ENCODE measurements around the gene HEXB.

Gene HEXB

DNA sequence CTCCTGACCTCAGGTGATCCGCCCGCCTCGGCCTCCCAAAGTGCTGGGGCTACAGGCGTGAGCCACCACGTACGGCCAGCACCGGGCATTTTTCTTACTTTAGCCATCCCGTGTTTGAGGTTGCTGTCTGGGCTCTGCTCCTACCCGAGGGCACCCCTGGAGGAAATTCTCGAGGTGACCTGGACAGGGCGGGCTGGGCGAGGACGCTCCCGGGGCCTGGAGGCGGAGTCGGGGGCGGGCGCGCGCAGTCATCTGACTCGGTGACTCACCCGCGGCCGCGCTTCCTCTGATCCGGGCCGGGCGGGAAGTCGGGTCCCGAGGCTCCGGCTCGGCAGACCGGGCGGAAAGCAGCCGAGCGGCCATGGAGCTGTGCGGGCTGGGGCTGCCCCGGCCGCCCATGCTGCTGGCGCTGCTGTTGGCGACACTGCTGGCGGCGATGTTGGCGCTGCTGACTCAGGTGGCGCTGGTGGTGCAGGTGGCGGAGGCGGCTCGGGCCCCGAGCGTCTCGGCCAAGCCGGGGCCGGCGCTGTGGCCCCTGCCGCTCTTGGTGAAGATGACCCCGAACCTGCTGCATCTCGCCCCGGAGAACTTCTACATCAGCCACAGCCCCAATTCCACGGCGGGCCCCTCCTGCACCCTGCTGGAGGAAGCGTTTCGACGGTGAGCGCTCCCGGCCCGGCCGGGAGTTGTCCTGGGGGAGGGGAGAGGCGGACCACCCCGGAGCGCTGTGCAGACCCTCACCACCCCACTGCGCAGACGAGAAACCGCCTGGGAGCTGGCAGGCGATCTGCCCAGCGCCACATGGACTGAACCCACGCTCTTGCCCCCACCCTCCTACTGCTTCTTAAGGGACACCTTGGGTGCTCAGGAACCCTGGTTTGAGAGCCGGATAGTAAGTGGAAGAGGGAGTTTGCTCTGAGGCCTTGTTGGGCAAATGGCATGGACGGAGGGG lies at the start of gene HEXB:
Gene HEXB (plus strand): TSS at position 334 of the 952 bp plus-strand sequence. CDS start 28 bp downstream, at position 362.
- peak; percentile 76 to 82 for DNase-seq (ENCODE audit: extremely low read depth in 1 of 2, low read depth in 1 of 2)

DNA sequence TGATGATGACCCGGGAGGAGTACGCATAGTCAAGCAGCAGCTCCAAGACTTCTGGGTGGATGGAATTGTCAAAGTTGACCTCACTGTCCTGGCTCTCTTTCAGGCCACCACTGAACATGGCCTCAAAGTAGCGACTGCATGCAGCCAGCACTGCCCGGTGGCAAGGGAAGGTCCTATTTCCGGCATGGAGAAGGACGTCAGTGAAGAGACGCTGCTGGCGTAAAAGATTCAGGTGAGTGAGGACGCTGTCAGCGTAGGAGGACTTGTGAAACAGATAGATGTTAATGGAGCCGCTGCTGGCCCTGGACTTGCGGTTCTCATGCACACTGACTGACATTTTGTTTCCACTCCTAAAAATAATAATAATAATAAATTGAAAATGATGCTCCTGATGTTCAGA lies 48.9 kb upstream of the HEXB start:
- DNase-seq (ENCODE audit: extremely low read depth in 1 of 2, low read depth in 1 of 2) = no peak

DNA sequence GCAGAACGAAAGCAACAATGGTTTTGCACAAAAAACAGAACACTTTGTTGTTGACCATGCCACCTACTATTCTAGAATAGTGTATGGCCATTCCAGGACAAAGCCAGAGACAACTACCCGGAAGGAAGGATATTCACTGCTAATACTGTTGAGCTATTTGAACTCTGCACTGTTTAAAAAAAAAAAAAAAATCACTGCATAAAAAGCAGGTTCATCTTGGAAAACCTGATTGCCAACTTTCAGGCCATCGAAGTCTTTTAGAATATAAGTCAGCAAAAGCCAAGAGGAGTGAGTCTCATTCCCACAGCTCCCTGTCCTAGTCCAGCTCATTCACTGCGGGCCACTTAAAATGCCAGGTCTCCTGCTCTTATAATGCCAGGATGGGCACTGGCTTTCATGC lies 48.5 kb upstream of the HEXB start:
- no peak for DNase-seq (ENCODE audit: extremely low read depth in 1 of 2, low read depth in 1 of 2)

DNA sequence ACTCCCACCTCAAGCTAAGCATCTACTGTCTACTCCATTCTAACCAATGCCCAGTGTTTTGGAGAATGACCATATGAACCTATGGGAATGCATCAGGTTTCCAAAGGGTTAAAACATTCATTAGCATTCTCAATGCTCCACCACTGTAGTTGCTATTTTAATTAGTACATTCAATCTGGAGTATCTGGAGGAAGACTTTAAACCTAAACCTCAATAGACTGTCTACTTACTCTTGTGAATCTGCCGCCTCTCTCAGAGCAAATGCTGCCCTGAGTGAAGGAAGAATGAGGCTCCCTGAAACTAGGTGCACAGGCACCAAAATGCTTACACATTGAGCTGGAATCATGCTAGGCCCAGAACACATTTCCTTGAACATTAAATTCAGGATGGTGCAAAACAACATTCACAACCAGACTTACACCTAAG lies 46.5 kb upstream of the HEXB start:
- DNase-seq (ENCODE audit: extremely low read depth in 1 of 2, low read depth in 1 of 2) = no peak

DNA sequence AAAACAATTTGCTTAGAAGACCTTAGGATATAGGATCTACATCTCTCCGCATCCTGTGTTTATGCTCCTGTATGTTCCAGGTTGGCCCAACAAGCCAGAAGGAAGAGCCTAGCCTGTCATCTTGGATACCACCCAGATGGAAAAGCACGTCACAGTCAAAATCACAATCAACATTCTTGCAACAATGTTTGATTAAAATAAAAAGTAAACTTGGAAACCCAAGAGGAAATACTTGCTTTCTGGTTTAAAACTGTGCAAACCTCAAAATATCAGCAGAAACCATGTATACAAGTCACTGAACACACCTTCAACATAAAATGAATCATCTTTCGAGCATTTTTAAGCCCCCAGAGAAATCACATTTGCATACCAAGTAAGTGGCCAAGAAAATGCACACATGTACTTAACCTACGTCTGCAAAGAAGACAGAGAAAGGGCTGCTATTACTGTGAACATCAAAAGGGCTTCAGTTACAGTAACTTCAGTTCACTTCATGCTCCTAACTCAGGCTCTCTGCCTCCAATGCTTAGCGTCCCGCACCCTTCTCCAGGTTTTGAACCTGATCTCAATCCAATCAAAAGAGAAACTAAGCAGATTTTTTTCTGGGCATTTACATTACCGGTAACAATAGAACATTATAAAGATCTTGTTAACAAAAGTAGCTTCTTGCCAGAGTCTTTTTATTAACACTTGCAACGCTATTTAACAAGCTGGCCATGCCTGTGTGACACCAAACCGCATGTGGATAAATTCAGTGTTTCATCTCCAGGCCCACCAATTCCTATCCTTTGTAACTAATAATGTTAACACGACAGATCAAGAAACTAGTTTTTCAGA lies 45.8 kb upstream of the HEXB start:
- no peak for DNase-seq (ENCODE audit: extremely low read depth in 1 of 2, low read depth in 1 of 2)

DNA sequence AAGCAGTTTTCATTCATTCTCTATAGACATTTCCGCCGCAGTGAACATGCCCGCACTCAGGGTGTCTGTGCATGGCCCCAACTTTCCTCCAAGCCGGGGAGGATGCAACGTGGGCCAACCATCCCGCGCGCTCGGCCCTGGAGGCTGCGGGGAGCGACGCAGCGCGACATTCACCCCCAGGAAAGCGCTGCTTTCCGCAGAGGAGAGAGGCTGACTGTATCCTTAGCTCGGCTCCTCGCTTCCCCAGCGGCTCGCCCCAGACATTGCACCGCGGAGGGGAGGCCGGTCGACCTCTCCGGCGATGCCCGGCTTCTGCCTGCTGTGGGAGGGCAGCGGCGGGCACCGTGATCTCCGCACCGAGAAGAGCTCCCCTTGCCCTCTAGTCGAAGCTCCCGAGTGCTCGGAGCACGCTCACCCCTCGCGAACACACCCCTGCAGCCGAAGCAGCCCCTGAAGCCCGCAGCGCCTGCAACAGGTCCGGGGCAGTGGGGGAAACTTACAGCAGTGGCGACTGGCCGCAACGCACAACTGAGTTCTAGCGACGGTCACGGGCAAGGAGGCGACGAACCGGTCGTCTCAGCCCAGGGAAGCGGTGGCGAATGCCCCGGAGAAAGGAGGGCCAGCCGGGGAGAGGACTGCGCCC lies 45.1 kb upstream of the HEXB start:
- no peak for DNase-seq (ENCODE audit: extremely low read depth in 1 of 2, low read depth in 1 of 2)

DNA sequence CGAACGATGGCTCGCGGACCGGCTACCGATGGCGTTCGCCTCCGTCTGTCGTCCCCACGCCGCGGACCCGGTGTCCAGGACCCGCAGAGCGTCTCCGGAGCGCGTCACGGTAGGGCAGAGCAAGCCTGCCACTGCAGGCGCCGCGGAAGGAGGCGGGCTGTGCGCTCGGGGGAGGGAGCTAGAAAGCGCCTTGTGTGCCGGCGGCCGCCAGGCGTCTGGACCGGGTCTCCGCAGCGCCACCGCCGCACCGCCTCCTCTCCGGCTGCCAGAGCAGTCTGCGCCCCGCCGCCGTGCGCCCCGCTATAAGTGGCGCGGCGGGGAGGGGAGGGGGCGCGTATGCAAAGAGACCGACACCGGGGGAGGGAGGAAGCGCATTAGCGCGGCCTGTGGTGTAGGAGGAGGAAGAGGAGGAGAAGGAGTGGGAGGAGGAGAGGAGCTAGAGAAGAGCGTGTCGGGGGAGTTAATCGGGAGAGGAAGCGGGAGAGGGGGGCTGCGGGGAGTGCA lies 44.5 kb upstream of the HEXB start, which contains the start of gene ENC1:
Gene ENC1 (minus strand): TSS at position 279 of the 504 bp plus-strand sequence. CDS start 4,243 bp downstream, outside the sequence.
- DNase-seq (ENCODE audit: extremely low read depth in 1 of 2, low read depth in 1 of 2) = peak; percentile 47 to 52

DNA sequence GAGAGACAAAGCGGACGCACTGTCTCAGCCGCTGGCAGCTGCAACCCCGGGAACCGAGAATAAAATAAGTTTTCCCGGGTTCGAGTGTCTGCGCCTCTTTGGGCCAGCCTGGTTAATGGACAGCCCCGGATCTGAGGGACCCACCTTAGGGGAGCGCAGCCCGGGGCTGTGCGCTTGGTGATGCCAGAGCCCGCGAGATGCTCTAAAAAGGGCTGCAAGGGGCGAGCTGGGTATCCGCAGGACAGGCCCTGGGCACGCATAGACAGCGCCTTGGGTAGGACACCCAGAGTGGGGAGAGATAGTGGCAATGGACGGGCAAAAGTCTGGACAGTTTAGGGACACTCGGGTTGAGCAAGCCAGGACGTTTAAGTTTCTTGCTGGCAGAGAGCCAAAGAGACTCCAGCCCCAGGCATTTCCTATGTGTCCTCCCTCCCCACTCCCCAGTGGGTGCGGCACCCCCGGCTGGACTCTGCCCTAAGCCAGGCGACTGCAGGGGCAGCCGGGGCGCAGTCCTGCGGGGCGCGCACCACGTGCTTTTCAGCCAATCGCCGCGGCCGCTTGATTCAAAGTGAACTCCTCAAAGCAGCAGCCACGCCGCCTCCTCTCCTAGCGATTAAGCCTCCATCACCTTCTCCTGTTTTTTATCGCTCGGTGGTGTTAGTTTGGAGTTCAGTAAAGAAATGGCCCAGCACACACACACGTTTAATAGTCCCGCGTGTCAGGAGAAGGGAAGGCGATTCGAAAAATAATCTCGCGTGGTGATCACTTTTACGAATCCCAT lies 43.9 kb upstream of the HEXB start:
- DNase-seq (ENCODE audit: extremely low read depth in 1 of 2, low read depth in 1 of 2) = no peak

DNA sequence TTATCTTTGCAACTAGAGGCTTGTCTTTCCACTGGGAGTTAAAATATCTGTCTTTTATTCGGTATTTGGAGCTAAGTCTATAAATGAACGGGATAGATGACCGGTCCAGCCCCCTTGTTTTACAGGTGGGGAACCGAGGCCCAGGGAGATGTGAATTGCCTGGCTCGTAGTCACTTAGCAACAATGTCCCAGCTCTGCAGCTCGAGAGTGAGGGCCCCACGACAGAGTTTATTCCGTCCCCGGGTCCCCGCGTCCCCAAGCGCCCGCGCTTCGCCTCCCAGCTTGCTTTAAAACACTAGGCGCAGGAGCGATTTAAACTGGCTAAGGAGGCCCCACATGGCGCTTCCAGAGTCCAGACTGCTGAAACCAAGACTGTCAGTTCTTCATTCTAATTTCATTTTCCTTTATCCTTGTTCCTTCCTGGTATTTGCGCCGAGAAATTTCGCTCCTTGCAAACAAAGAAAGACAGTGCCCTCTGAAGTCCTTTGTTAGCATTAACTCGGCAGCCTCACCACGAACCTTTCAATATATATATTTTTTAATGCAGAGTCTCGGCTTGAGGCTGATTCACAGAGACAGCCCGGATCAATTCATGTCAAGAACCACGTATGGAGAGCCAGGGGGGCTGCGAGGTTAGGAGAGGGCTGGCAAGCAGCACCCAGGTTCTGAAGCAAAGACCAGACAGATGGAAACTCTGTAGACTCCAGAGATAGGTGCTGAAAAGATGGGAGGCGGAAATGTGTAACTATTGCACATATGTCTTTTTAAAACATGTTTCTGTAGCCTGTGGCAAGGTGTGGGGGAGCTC lies 43.1 kb upstream of the HEXB start:
- no peak for DNase-seq (ENCODE audit: extremely low read depth in 1 of 2, low read depth in 1 of 2)

DNA sequence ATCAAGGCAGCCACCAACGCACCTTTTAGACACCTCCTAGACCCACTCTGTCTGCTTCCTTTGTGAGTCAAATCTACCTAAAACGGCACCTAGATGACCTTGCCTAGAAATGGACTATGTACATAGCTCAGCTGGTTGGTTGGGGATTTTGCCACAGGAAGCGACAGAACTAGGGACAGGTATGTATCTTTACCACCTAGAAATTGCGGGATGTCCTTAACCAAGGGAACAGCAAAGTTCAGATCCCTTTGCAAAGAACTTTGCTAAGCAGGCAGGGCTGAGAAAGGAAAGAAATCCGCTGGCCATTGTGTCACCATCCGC lies 42.5 kb upstream of the HEXB start:
- DNase-seq (ENCODE audit: extremely low read depth in 1 of 2, low read depth in 1 of 2) = no peak

DNA sequence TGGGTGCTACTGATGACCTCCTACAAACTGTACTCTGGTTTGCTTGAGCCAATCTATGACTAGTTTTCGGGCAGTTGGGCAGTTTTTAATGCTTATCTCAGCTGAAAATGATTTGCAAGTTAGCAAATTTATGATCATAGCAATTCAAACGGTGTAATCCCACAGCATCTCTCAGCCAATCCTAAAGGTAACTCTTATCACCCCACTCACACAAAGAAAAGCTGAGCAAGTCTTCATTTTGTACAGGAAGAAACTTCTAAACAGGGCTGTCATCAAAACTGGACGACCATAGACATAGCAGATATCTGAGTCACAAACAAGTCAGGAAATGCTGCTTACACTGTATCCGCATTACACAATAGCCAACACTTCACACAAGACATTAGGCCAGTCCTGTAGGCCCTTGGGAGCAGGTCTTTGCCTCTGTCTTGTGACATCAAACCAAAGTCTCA lies 41.9 kb upstream of the HEXB start:
- DNase-seq (ENCODE audit: extremely low read depth in 1 of 2, low read depth in 1 of 2) = no peak

DNA sequence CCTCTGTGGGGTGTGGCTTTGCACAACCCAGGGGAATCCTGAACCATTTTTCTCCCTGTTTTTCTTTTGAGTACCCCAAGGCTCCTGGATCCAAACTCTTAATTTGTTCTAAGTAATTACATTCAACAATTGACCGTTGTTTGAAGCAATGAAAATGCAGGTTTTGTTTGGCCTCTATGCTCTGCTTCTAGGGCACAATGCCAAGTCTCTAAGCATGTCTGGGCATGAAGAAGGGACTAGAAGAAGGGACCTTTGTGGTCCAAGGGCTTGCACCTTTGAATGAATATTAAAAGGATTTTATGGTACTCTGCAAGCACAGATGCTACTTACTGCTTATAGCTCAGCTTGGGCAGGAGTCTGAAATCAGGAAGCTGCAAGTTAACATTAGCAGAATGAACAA lies 37.9 kb upstream of the HEXB start:
- no peak for DNase-seq (ENCODE audit: extremely low read depth in 1 of 2, low read depth in 1 of 2)

DNA sequence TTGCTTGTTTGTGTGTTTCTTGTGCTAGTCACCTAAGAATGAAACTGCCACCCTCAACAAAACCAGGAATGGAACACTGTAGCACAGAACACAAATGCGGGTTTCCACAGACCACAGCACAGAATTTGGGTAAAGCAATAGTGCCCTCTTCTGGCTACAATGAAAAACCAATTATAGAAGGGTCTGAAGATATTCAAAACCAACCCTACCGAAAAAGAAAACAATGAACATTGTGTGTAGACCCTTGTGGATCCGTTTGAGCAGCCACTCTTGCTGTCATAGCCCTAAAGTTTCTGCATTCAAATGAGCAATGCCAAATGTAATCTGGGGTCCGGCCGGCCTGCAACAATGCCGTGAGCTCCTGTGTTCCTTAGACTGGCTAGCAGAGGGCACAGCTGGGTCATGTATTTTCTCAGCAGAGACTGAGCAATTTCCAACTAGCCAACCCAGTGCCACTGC lies 36.2 kb upstream of the HEXB start:
- DNase-seq (ENCODE audit: extremely low read depth in 1 of 2, low read depth in 1 of 2) = no peak

DNA sequence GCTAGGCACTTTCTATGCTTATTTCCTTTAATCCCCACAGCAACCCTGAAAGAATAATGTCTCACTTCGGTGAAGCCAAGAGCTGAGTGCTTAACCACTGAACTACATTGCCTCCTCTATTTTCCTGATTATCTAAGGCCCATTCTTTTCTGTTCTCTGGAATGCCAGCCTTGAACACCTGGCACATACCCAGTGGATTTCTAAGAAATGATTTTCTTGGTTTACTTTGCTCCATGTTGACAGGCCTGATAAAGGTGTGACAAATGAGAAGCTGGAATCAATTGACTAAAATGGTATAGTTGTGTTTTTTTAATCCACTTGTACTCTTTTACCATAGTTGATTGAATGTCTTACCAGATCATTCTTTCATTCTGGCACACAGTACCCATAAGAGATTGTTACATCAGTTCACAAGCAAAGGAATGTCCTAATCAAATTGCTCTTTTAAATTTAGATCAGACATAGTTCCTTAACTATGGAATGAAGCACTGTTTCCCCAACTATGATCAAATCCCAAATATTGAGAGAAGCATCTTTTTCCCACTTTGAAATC lies 35.5 kb upstream of the HEXB start:
- no peak for DNase-seq (ENCODE audit: extremely low read depth in 1 of 2, low read depth in 1 of 2)

DNA sequence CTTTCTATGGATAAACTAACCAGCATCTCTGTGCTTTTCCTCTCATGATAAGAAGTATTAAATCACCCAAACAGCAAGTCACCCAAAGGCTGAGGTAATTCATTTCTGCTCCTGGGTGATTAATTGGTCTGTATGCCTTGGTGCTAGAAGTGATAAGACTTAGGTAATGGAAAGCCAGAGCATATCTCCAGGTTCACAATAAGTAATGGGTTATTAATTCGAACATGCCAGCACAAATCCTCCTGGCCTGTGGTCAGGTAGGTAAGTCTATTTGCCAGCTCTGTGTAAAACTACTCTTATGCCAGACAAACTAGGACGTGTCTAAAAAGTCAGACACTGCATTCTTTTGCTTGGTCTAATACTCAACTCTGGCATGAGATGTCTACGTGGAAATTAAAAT lies 33.3 kb upstream of the HEXB start:
- no peak for DNase-seq (ENCODE audit: extremely low read depth in 1 of 2, low read depth in 1 of 2)

DNA sequence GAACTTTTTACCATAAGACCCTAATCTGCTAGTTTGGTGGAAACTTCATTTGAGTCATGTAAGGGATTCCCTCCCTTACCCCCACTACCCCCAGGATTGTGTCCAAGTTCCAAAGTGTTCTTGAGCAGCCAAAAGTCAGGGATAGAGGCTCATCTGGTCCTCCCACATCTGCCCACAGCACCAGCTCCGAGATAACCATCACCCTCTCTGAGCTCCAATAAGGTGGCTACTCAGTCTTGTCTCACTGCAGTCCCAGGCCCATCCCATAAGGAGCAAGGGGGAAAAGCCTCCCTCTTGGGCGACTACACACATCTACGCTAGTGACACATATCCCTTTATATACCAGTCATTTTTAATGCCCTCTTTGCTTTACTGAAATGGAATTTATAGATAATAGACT lies 32.5 kb upstream of the HEXB start:
- no peak for DNase-seq (ENCODE audit: extremely low read depth in 1 of 2, low read depth in 1 of 2)

DNA sequence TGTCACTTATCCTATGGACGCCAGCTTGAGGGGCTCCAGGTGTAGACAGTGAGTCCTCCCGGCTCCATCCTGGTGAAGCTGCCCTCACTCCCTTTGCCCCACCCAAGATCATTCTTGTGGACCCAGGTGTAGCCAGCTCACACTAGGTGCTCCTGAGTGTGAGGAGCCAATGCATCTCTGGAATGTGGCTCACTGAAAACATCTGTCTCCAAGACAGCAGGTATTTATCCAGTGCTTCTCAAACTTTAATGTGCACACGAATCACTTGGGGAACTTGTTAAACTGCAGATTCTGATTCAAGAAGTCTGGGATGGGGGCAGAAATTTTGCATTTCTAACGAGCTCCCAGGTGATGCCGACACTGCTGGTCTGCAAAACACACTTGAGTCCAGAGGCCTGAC lies 31.0 kb upstream of the HEXB start:
- DNase-seq (ENCODE audit: extremely low read depth in 1 of 2, low read depth in 1 of 2) = no peak

DNA sequence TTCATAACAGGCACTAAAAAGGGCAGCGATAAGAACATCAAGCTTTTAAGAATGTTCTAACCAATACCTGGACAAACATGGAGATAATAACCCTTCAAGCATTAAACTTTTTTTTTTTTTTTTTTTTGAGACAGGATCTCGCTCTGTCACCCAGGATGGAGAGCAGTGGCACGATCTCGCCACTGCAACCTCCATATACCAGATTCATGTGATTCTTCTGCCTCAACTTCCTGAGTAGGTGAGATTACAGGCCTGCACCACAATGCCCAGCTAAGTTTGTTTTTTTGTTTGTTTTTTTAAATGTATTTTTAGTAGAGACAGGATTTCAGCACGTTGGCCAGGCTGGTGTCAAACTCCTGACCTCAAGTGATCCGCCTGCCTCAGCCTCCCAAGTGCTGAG lies 29.8 kb upstream of the HEXB start:
- no peak for DNase-seq (ENCODE audit: extremely low read depth in 1 of 2, low read depth in 1 of 2)

DNA sequence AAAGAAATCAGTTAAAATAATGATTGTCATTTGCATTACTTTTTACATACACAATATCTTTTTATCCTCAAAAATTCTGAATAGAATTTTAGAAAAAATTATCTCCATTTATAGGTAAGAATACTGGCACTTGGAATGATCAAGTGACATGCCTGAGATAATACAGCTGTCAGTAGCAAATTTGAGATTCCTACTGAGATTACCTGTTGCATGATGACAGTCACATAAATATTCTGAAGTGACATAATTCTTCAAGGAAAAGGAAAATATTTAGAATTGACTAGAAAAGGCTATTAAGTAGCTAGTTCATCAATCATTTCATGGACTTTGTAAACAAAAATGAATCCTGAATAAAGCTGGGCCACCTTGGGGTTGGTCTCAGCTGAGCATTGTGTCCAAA lies 29.3 kb upstream of the HEXB start:
- DNase-seq (ENCODE audit: extremely low read depth in 1 of 2, low read depth in 1 of 2) = no peak

Data from stimulated activated CD8-positive, alpha-beta memory T cell treated with anti-CD3 and anti-CD28 coated beads, Interleukin-7, amount 100 ng/mL, for 48 hours (primary cell).